GM19438 (cell line): ENCODE data around the gene TNFAIP8.

ENCODE experiments used
- ATAC-seq: cut with Tn5 transposase; IDR thresholded peaks from one replicate; pipeline ENCODE4 v1.9.1; 2021; ENCODE audit warnings: low read depth; ENCODE audit not compliant: unreplicated experiment

TNFAIP8 gene

GRCh38 chr5:119328753-119329602 is 26.8 kb upstream of the TNFAIP8 start:
- ATAC-seq: no peak

DNA sequence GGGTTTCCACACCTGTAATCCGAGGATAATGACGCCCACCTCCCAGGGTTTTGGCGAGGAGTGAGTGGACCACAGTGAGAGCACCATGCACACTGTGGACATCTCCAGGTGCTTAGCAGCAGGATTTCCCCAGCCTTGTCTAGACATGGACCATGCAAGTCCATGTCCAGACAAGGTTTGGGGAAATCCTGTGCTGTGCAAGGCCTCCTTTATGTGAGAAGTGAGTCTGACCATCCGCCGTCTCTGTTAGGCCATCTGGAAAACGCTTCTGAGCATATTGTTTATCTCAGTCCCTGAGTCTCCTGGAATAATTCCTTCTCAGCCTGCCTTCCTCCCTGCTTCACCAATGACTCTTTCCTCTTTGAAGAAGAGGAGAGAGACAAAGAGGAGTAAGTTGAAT is 26.2 kb upstream of the TNFAIP8 start:
- ATAC-seq: no peak

GRCh38 chr5:119330367-119331183 is 25.2 kb upstream of the TNFAIP8 start:
- ATAC-seq: no peak

- no peak for ATAC-seq
Observed at GRCh38 chr5:119331566-119332095, 24.2 kb upstream of the TNFAIP8 start.

DNA sequence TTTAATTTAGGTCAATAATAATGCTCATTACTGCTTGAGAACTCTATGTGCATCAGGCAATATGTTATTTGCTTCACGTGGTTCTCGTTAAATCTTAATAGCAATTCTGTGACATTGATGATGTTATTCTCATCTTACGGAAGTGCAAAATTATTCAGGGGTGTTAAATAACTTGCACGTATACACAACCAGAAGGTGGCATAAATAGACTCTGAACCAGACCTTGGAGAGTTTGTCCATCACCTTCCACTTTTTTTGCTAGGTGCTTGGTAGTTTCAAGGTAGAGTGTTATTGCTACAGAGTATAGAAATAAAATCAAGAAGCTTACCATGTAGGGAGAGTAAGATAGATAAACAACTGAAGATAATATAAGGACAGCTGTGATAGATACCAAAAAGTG is 23.6 kb upstream of the TNFAIP8 start:
- no peak for ATAC-seq

DNA sequence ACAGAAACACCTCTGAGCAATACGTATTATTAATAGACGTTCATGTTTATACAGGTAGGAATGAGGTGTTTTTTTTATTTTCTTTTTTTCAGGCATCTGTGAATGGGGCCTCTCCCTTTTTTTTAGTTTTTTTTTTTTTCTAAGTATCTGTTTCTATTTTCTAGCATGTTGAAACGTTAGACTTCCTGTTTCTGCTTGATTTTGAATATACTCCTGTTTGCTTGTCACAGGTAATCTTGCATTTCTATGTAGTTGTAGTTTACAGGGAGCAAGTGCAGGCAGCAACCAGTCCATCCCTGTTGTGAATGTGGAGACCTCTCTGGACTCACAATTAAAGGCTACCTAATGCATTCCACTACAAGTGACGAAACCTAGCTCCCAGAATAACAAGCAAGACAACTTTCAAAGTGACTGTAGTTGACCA is 22.8 kb upstream of the TNFAIP8 start:
- peak; percentile 35 for ATAC-seq

DNA sequence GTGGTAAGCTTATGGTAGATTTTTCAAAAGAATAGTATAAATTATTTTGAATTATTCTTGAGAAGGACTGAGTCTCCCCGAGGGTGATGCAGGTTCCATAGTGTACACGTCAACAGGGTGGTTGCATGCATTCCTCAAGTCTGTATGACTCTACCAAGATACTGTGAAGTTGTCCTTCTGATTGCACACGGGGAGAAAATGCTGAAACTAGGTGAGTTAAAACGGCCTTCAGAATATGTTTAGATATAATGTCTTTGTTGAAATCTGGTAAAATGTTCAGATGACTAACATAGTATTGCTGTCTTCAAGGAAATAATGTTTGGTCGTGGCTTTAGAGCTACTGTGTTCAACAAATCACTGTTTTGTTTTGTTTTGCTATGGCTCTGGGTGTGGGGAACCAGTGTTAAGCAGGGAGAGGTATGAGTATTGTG is 22.4 kb upstream of the TNFAIP8 start:
- ATAC-seq: peak; percentile 10

- ATAC-seq: no peak
Observed at GRCh38 chr5:119335261-119335677, 20.6 kb upstream of the TNFAIP8 start.

- ATAC-seq: no peak
Observed at GRCh38 chr5:119336262-119336661, 19.6 kb upstream of the TNFAIP8 start.

- no peak for ATAC-seq
Observed at GRCh38 chr5:119336845-119337580, 18.8 kb upstream of the TNFAIP8 start.

- no peak for ATAC-seq
Observed at GRCh38 chr5:119338326-119338946, 17.4 kb upstream of the TNFAIP8 start.

DNA sequence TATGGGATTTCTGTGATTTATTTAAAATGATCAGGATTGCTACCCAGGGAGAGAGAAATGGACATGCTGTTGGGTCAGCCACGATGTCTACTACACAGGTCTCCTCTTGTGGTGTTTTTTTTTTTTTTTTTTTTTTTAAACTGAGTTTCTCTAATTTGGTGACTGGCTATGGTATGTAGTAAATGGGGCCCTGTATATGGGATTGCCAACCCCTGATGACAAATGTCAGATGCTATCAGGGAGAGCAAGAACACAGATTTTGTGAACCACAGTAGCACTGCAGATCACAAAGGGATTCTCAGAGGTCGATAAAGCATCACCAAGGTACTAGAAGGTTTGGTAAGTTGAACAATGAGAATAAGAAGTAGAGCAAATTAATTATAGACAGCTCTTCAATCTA is 16.5 kb upstream of the TNFAIP8 start:
- no peak for ATAC-seq

- ATAC-seq: no peak
Observed at GRCh38 chr5:119339965-119340364, 15.9 kb upstream of the TNFAIP8 start.

DNA sequence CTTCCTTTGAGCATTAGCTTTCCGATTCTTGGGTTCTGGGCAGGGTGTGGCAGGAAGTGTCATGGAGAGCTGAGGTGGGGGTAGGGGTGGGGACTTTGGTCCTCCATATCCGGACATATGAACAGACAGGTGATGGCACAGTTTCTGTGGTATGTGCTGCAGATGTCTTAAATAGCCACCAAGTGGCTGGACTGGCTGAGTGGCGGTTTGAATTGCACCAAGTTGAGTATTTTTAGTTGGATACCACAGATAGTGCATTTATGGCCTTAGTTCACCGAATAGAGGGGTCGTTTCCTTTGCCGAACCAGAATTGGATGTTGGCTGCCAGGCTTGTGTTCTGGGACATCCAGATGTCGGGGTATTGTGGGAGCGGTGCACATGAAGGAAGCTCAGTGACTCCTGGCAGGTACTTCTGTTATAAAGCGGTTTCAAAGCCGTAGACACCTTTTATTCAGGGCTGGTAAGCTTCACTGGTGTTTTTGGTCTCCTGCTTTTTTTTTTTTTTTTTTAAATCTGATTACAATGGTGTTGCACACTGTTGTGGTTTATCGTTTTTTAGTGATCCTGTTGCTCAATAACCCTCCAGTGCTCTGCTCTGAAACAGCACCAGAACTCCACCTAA is 15.1 kb upstream of the TNFAIP8 start:
- peak; percentile 56 for ATAC-seq

- peak; percentile 51 for ATAC-seq
Observed at GRCh38 chr5:119341452-119342349, 14.1 kb upstream of the TNFAIP8 start.

- ATAC-seq: no peak
Observed at GRCh38 chr5:119342406-119342805, 13.4 kb upstream of the TNFAIP8 start.

- ATAC-seq: no peak
Observed at GRCh38 chr5:119343052-119343451, 12.8 kb upstream of the TNFAIP8 start.

DNA sequence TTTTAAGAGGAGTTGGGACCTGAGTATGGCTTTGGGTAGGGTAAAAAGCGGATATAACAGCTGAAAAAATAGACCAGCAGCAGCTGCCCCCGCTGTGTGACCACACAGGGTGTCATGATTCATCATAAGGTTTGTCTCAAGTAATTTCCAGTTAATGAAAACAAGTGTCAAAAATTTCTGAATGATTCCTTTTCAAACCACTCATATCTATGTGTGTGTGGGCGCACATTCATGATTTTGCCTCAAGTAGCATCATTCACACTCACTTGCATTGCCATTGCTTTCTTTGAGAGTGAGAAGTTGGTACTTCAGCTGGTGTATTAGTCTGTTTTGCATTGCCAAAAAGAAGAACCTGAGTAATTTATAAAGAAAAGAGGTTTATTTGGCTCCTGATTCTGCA is 12.1 kb upstream of the TNFAIP8 start:
- ATAC-seq: no peak

- ATAC-seq: no peak
Observed at GRCh38 chr5:119344231-119344630, 11.6 kb upstream of the TNFAIP8 start.
